Medulla oblongata (tissue), 1 donor: ENCODE data around the gene SET.
"Not testable (repeated sequence)": the region's sequence is repeated elsewhere in the genome, so short reads cannot be mapped to it uniquely, and the experiment has no call there.

Source experiments
- DNase-seq: peaks from one replicate; pipeline ENCODE4 v3.0.0-alpha.2; 2015; ENCODE audit errors: extremely low spot score

Gene SET

GRCh38 chr9:128688501-128689292, at the start of gene SET:
TSS of gene SET (plus strand) at chr9:128689222. CDS start at chr9:128689583, 361 bp downstream.
- peak; percentile 94 for DNase-seq

GRCh38 chr9:128640603-128641002, 48.4 kb upstream of the SET start:
- DNase-seq = no peak

GRCh38 chr9:128642675-128643245, 46.3 kb upstream of the SET start:
- DNase-seq = no peak

GRCh38 chr9:128643519-128644300, 45.3 kb upstream of the SET start:
- no peak for DNase-seq

- DNase-seq = not testable (repeated sequence)
These were observed 40.8 kb upstream of the SET start for GRCh38 chr9:128648206-128648605.

- no peak for DNase-seq
These were observed 37.2 kb upstream of the SET start for GRCh38 chr9:128651798-128652197.

GRCh38 chr9:128653908-128654307, 35.1 kb upstream of the SET start:
- no peak for DNase-seq

- DNase-seq = no peak
These were observed 34.5 kb upstream of the SET start for GRCh38 chr9:128654481-128654880.

- peak; percentile 95 for DNase-seq
These were observed 32.3 kb upstream of the SET start, which contains the start of gene DYNC2I2 for GRCh38 chr9:128656416-128657343. TSS of gene DYNC2I2 (minus strand) at chr9:128656847. CDS start at chr9:128656726, 121 bp downstream.

GRCh38 chr9:128657344-128657704, 31.7 kb upstream of the SET start:
- DNase-seq = no peak

- DNase-seq = no peak
These were observed 31.2 kb upstream of the SET start for GRCh38 chr9:128657796-128658195.

- DNase-seq = not testable (repeated sequence)
These were observed 22.5 kb upstream of the SET start for GRCh38 chr9:128666481-128666941.

- DNase-seq = no peak
These were observed 19.2 kb upstream of the SET start for GRCh38 chr9:128669786-128670185.

GRCh38 chr9:128675382-128675781, 13.6 kb upstream of the SET start:
- DNase-seq = no peak

- no peak for DNase-seq
These were observed 11.2 kb upstream of the SET start for GRCh38 chr9:128677794-128678193.

GRCh38 chr9:128683340-128684064, 5.5 kb upstream of the SET start:
- peak; percentile 37 for DNase-seq

GRCh38 chr9:128684065-128684324, 5.0 kb upstream of the SET start:
- DNase-seq = no peak

- DNase-seq = peak; percentile 78
These were observed 4.5 kb upstream of the SET start for GRCh38 chr9:128684325-128685199.

GRCh38 chr9:128685636-128686489, 3.2 kb upstream of the SET start:
- peak; percentile 50 for DNase-seq
